A549 treated with ZK216348 at 1 μM for 4 hours (cell line): Measurements from ENCODE around the gene TMC2. TPM values are rescaled to one million over a fixed set of nuclear protein-coding genes. Genes with fewer than 3 reads are reported as not detected.

Experiments used
- total RNA-seq: library from RNA; stranded (reverse); fragments of 200-300 nt; extraction: Qiagen RNA extraction; gene quantifications from 5 replicates; pipeline ENCODE4 v1.2.3, GENCODE V29; 2022; ENCODE audit warnings: low read depth

The TMC2 gene
- not detected in 5 replicates for total RNA-seq

GRCh38 chr20:2536560-2536986 is at the start of gene TMC2:
Gene TMC2 (plus strand): TSS chr20:2536573. CDS start chr20:2536622, 49 bp downstream.

GRCh38 chr20:2508631-2509467 is 27.5 kb upstream of the TMC2 start, which contains the start of gene ZNF343:
Gene ZNF343 (minus strand): TSS chr20:2508915. CDS start chr20:2493895, 15,020 bp downstream.

GRCh38 chr20:2651772-2652723 is 115.7 kb downstream of the TMC2 start, which contains the start of gene NOP56:
Gene NOP56 (plus strand): TSS chr20:2652632. CDS start chr20:2652661, 29 bp downstream.

GRCh38 chr20:2663887-2664719 is 127.7 kb downstream of the TMC2 start, which contains the start of gene IDH3B:
Gene IDH3B (minus strand): TSS chr20:2664216. CDS start chr20:2664188, 28 bp downstream.

Other genes starting within 250 kb of the TMC2 start
- gene TGM3, start 240.6 kb upstream of the TMC2 start, total RNA-seq: 0.07 to 0.22 TPM (median 0.08 TPM) in 3 of 5 replicates, not detected in the others
- not detected in 5 replicates for gene TGM6, start 155.7 kb upstream of the TMC2 start, total RNA-seq
- gene SNRPB, start 65.8 kb upstream of the TMC2 start, total RNA-seq: 746 to 1,050 TPM (median 924 TPM) in 5 replicates
- 11.6 to 15.1 TPM (median 13.3 TPM) in 5 replicates for gene ZNF343, start 27.7 kb upstream of the TMC2 start, total RNA-seq
- gene NOP56, start 116.1 kb downstream of the TMC2 start, total RNA-seq: 582 to 773 TPM (median 606 TPM) in 5 replicates
- gene IDH3B, start 127.6 kb downstream of the TMC2 start, total RNA-seq: 117 to 140 TPM (median 136 TPM) in 5 replicates
- 2.3 to 2.7 TPM (median 2.4 TPM) in 5 replicates for gene EBF4, start 156.2 kb downstream of the TMC2 start, total RNA-seq